NB4 (cell line): ENCODE results near the gene VANGL2.

ENCODE experiments used
- MYC ChIP-seq: IDR thresholded peaks from 2 replicates; pipeline ENCODE4 v1.6.1; 2011; ENCODE audit warnings: low read depth, low read length
- POLR2A ChIP-seq: IDR thresholded peaks from 2 replicates; pipeline ENCODE4 v1.6.1; 2011; ENCODE audit warnings: mild to moderate bottlenecking; ENCODE audit not compliant: insufficient read length; ENCODE audit errors: extremely low read depth

GRCh38 chr1:160399544-160400222 is 681 bp upstream of the VANGL2 start:
- no peak for TF ChIP-seq POLR2A
- no peak for TF ChIP-seq MYC
